Activated T-helper 9 cell treated with anti-CD3 and anti-CD28 coated beads, Interleukin-2, amount 50 U/mL, for 16 hours (primary cell): Measurements from ENCODE around the gene PPARD.

Experiments used
- DNase-seq: peaks from one replicate; pipeline ENCODE4 v3.0.0-alpha.2; 2020; ENCODE audit warnings: low read depth

PPARD gene

DNA sequence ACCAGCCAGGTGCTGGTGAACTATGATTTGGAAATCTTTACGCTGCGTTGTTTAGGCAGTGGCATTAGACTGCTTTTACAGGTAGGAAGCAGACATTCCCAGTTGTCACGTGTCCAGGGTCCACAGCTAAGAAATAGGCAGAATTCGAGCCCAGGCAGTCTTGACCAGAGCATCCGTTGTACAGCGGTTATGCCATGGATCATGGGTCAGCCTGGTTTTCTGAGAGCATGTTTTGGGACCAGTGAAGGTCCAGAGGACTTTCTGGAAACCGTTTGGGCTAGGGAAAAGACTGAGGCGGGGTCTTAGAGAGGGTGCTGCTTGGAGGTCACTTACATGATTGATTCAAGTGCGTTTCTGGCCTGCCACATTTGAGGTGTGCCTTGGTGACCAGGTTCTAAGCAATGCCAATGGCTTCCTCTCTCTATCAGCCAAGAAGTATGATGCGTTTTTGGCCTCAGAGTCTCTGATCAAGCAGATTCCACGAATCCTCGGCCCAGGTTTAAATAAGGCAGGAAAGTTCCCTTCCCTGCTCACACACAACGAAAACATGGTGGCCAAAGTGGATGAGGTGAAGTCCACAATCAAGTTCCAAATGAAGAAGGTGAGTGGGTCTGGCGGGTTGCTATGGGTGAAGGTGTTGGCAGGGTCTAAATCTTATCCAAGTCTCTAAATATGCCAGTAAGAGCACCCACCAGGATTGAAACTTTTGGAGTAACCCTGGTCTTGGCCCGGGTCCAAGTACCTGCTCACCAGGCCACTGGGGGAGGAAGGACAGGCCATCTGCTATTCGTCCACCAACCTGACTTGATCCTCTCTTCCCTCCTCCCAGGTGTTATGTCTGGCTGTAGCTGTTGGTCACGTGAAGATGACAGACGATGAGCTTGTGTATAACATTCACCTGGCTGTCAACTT is 127.6 kb downstream of the PPARD start:
- DNase-seq = no peak

GRCh38 chr6:35470663-35471120 is 128.3 kb downstream of the PPARD start:
- no peak for DNase-seq

GRCh38 chr6:35471836-35472345 is 129.5 kb downstream of the PPARD start:
- DNase-seq = no peak

GRCh38 chr6:35473075-35473849 is 130.9 kb downstream of the PPARD start:
- DNase-seq = no peak

GRCh38 chr6:35473850-35474130 is 131.4 kb downstream of the PPARD start:
- no peak for DNase-seq

DNA sequence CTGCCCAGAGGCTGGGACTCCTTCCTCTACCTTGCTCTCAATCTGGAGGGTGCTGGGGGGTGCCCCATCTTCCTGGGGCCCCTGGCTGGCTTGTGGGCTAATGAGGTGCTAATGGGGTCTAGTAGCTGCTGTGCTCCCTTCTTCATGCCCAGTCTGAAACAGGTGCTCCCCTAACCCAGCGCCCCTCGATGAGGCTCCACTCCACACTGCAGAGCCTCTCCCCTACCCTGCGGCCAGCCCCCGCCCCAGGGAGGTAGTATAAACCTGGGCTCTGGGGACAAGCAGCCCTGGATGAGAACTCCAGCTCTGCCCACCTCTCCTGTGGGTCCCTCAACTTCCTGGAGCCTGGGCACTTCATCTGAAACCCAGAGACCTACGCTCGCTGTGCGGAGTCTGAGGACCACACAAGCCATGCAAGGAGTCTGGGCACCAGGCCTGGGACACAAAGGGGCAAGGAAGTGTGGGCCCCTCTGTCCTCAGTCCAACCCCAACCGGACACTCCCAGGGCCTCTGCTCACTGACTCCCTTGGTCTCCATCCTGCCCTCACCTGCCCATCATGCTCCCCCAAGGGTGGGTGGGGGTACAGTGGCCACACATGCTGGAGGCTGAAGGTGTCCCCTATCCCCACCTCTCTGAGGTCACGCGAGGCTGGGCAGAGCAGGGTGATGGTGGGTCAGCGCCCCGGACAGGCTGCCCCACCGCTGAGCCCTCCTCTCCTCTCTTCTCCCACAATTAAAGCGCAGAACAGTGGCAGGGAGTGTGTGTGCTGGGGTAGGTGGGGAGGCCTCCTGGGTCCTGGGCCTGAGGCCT is 132.0 kb downstream of the PPARD start:
- DNase-seq = no peak

- DNase-seq = no peak
These were observed 132.7 kb downstream of the PPARD start for GRCh38 chr6:35474942-35475570.

DNA sequence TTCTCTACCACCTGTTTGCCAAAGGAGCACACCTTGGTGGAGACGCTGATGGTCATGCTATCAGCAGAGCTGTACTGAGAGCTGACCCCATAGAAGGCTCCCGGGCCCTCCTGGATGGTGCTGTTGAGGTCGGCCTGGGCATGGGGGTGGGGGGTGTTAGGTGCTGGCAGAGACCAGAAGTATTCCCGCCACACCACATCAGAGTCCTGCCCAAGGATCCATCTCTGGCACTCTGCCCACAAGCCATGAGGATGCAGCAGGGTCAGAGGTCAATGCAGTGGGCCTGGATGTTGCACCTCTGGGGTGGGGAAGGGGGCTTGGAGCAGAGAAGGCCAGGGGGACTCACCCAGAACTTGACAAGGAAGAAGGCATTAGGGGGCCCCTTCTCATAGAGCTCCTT is 133.2 kb downstream of the PPARD start:
- no peak for DNase-seq

- DNase-seq = no peak
These were observed 133.6 kb downstream of the PPARD start for GRCh38 chr6:35476004-35476403.

- DNase-seq = no peak
These were observed 134.7 kb downstream of the PPARD start for GRCh38 chr6:35477028-35477427.
